Measurements from ENCODE around the gene HECW1.
"Not testable (repeated sequence)": the region's sequence is repeated elsewhere in the genome, so short reads cannot be mapped to it uniquely, and the experiment has no call there.

Gene HECW1

GRCh38 chr7:43112941-43113621, 634 bp downstream of the HECW1 start:
- DNase-seq: no peak

- no peak for DNase-seq
These were observed 1.4 kb downstream of the HECW1 start for GRCh38 chr7:43113622-43114457.

DNA sequence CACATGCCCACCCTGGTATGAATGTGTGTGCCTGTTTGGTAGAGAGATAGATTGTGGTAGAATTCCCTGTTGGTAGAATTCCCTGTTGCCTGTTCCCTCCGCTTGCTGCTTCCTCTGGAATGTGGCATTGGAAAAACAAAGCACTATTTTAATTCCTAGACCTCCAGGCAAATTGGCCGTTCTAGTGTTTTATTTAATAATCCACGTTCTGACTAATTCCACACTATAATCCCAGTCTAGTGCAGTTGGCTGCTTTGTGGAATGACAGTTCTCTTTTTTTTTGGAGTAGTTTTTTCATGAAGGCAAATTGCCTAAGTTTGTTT, 2.0 kb downstream of the HECW1 start:
- no peak for DNase-seq

DNA sequence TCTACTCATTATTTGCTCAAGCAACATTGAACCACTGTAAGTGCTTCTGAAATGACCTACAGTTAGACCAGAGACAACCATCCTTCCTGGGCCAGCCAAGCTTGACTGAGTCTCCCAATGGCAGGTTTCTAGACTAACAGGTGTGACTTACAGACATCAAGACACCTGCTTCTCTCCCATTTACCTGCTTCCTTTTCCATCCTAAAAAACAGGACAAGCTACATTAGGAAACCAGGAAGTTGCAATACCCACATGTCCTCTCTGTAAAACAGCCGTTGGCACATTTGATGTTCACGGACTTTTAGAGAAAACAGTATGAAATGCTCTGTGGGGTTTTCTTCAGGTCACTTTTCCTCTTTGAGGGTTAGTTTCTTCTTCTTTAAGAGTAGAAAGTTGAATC, 4.0 kb downstream of the HECW1 start:
- no peak for DNase-seq

DNA sequence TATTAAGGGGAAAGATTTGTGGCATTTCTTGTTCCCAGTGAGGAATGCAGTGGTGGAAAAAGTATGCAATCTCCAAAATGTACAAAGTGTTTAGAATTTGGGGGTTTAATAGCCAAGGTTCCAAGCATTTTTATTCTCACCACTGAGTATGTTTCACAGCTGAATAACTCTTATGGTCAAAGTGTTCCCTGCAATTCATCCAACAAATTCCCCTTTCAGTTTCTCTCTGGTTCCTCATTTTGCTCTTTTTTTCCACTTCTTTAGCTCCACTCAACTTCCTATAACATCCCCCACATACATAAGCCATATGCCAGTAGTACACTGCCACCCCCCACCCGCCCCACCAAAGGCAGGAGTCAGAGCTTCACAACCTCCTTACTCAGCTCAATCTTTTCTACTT, 4.6 kb downstream of the HECW1 start:
- no peak for DNase-seq

DNA sequence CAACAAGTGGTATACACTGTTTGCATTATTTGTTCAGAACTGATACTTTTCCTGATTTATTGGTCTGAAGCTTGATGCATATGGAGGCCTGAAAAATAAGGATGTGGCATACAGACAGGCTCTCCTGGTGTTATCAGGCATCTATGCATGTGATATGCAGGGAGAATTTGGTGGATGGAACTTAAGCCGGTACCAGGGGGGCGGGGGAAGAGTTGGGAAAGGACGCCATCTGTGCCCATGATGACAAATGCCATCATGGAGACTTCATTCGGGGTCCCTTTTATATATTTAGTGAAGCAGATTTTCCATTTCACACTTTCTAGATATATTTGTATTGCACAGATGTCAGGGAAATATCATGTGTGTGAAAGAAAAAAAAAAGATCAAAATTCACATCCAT, 5.4 kb downstream of the HECW1 start:
- no peak for DNase-seq

DNA sequence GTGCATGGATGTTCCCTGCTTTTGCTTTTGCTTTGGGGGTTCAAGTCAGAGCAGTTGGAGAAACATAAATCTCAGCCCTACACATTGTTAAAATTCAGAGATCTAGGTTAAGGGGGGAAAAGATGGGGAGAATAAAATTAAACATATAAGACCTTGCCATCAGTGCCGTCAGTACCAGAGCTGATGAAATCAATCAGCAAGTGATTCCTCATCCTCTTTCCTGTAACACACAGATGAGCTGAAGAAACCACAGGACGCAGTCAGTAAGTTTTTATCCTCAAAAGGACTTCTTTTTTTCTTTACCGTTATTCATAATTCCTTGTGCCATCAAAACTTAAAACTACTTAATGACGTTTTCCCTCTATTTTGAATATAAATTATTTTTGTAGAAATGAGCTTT, 5.9 kb downstream of the HECW1 start:
- peak in 1 of 2 donors; percentile 8 for DNase-seq

DNA sequence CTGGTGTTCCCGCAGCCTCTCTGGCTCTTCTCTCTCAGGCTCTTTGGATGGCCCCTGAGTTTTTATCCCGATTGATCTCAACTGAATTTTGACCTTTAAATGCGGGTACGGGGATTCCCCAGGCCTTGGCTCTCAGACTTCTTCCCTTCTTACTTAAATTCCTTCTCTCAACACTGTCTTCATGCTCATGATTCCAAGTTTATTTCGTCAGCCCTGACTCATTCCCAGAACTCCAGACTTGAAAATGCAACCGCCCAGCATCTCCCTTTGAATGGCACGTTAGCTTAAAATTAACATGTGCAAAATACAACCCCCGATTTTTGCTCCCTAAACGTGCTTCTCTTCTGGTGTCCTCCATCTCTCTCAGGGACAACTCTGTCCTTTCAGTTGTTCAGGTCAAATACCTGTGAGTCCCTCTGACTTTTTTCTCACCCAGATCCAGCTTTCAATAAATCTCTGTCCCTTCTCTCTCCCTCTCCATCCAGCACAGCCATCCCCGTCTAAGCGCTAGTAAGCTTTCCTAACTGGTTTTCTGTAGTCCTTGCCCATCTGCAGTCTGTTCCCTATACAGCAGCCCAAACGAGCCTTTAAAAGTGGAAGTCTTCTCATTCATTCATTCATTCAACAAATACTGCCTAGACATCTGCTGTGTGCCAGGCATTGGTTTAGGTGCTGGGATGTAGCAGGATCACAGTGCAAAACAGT, 7.1 kb downstream of the HECW1 start:
- DNase-seq: no peak

GRCh38 chr7:43121973-43122372, 9.5 kb downstream of the HECW1 start:
- DNase-seq: no peak

DNA sequence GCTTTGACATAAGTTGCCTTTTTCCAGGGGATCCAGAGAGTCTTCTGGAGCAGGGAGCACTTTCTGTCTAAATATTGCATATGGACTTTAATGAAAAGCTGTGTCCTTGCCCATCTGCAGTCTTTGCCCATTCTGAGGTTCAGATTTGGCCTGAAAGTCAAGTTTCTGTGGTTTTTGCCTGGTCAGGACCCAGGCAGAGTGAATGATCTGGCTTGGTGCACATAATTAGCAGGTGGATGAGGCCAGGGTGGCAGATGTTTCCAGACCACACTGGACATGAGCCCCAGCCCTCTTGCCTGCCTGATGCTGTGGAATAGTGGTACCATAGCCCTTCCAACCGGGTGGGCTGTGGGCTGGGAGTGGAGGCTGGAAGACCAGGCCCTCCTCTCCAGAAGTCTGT, 11.0 kb downstream of the HECW1 start:
- DNase-seq: no peak

GRCh38 chr7:43124388-43124787, 11.9 kb downstream of the HECW1 start:
- peak in 1 of 2 donors; percentile 4 for DNase-seq

GRCh38 chr7:43130347-43130746, 17.9 kb downstream of the HECW1 start:
- no peak for DNase-seq

GRCh38 chr7:43135129-43135528, 22.7 kb downstream of the HECW1 start:
- DNase-seq: no peak

- DNase-seq: no peak
These were observed 23.6 kb downstream of the HECW1 start for GRCh38 chr7:43136064-43136463.

DNA sequence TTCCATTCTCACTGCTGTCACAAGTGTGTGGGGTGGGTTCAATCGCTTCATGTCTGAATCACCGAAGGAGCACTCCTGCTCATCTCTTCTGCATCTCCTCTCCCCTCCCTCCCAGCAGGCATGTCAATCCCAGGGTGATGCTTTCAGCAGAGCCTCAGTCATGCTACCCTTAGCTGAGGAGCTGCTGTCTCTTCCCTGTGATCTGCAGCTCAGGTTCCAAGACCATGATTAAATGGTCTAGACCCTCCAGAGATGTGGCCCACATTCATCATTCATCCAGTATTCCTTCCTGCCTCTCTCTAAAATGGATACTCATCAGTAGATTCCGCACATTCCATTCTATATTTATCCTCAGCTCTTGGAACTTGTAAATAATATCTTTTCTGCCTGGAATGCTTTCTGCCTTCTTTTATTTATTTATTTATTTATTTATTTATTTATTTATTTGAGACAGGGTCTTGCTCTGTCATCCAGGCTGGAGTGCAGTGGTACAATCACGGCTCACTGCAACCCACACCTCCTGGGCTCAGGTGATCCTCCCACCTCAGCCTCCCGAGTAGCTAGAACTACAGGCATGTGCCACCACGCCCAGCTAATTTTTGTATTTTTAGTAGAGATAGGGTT, 24.8 kb downstream of the HECW1 start:
- DNase-seq: not testable (repeated sequence)

DNA sequence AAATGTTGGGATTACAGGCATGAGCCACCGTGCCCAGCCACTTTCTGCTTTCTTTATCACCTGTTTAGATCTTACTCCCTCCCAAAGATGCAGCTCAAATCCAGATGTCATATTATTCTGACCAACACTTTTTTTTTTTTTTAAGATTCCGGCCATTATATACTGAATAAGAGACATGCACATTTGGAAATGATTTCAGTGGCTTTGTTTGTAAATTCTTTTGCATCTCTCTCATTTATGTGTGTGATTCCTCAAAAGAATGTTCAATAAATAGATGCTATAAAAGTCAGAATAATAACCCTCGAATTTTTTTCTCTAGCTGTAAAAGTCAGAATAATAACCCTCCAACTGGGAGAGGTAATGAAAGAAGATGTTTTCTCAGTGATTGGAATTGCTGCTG, 25.4 kb downstream of the HECW1 start:
- DNase-seq: no peak

DNA sequence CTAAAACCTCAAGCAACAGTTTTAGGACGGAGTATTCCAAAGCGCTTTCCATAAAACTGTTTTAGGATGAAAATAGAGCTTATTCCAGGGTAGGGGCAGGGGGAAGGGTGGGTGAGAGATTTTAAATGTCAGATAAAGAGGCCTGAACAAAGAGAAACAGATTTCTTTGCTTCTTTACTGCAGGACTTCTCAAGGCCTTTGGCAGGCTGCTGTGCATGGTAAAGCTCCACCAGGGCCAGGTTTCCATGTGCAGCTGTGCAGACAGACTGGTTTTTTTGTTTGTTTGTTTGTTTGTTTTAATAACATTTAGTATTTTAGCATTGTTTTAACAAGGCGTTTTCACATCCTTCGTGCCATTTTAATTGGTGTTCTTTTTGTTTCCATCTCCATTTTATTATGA, 26.3 kb downstream of the HECW1 start:
- DNase-seq: no peak

- DNase-seq: no peak
These were observed 26.7 kb downstream of the HECW1 start for GRCh38 chr7:43139137-43139536.

DNA sequence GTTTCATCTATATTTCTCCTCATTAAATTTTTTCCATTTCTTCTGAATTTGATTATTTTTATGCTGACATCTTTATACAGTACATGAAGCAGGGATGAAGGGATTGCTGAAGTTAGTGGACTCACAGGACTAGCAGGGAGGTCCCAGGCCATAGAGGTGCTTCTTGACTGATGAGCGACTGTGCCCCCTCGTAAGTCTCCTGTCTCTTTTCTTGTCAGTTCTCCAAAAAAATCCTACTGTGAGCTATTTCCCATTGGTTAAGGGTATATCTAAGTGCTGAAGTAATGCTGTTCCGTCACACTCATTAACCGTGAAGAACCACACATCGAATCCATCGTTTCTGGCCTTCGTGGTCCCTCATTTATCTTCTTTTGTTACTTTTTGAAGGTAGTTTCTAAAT, 27.7 kb downstream of the HECW1 start:
- DNase-seq: no peak

DNA sequence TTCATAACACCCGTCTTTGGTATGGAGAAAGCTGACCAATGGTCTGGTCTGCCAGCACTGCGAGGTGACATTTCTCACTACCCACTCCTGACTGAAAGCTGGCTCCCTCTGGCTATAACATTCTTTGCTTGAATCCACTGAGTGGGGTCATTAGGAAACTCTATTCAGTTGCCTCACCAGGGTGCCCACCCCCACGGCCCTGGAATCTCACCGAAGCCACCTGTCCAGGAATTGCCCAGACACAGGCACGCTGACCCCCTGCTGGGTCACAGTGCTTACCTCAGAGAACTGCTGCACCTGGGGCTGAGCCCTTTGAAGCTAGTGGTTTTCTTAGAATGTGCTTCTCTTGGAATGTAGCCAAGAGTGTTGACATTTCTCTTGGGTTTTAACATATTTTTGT, 28.6 kb downstream of the HECW1 start:
- no peak for DNase-seq

GRCh38 chr7:43142703-43143102, 30.3 kb downstream of the HECW1 start:
- DNase-seq: no peak

DNA sequence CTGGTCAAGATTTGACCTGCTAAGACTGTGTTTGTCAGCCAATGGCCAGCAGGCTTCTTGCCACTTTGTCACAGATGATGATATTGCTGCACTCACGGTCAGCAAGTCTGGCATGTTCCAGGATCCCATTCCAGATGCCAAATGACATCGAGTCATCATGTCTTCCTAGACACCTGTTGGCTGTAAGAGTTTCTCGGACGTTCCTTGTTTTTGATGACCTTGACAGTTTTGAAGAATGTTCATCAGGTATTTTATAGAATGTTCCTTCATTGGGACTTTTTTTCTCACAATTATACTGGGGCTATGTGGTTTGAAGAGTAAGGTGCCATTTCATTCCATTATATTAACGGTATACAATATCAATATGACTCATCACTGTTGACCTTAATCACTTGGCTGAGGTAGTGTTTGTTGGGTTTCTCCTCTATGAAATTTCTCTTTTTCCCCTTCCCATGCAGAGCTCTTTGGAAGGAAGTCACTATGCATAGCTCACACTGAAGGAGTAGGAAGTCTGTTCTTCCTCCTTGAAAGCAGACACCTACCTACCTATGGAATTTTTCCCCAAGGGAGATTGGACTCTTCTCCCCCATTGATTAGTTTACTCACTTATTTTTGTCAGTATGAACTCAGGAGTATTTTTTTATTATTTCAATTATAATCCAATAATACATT, 31.6 kb downstream of the HECW1 start:
- no peak for DNase-seq
